HepG2 (cell line): ENCODE data around the gene WFDC1.
"Not testable (repeated sequence)": the region's sequence is repeated elsewhere in the genome, so short reads cannot be mapped to it uniquely, and the experiment has no call there.

Experiments
- BATF2 ChIP-seq: sonication (generic); formaldehyde crosslinking; IDR thresholded peaks from 2 replicates; pipeline ENCODE4 v1.8.0; 2022; ENCODE audit warnings: mild to moderate bottlenecking, missing genetic modification reagents, moderate library complexity
- CEBPB ChIP-seq: IDR thresholded peaks from 2 replicates; pipeline ENCODE4 v1.6.1; 2011; ENCODE audit warnings: low read depth, low read length, improper control_type of control experiment, borderline replicate concordance
- EZH2 ChIP-seq: conservative IDR thresholded peaks from 2 replicates; pipeline ENCODE4 v1.6.1; 2012; ENCODE audit warnings: mild to moderate bottlenecking, low read depth, low read length, moderate library complexity
- MXI1 ChIP-seq: IDR thresholded peaks from 3 replicates; pipeline ENCODE4 v1.6.1; 2012; ENCODE audit warnings: low read depth, low read length, inconsistent platforms, borderline replicate concordance
- POLR2A ChIP-seq, 2 experiments: IDR thresholded peaks; 2 replicates each; pipeline ENCODE4 v1.6.1; 2011; ENCODE audit warnings: low read depth in 2 of 2, low read length in 2 of 2, mild to moderate bottlenecking in 1 of 2, moderate library complexity in 1 of 2; ENCODE audit not compliant: insufficient read depth in 1 of 2
- ZNF660 ChIP-seq: sonication (generic); formaldehyde crosslinking; IDR thresholded peaks from 2 replicates; pipeline ENCODE4 v1.5.1; 2020; ENCODE audit warnings: mild to moderate bottlenecking, low read depth, missing genetic modification reagents, borderline replicate concordance
- TF ChIP-seq, protein P1 (sequence below): sonication (generic); formaldehyde crosslinking; IDR thresholded peaks from 2 replicates; pipeline ENCODE4 v1.5.0; 2020; ENCODE audit warnings: mild to moderate bottlenecking, missing genetic modification reagents, moderate library complexity
- TF ChIP-seq, protein P2 (sequence below): sonication (generic); formaldehyde crosslinking; IDR thresholded peaks from 2 replicates; pipeline ENCODE4 v1.4.0; 2020; ENCODE audit warnings: missing genetic modification reagents

GRCh38 chr16:84343800-84344199, 49.1 kb downstream of the WFDC1 start:
- TF ChIP-seq, protein P1, sequence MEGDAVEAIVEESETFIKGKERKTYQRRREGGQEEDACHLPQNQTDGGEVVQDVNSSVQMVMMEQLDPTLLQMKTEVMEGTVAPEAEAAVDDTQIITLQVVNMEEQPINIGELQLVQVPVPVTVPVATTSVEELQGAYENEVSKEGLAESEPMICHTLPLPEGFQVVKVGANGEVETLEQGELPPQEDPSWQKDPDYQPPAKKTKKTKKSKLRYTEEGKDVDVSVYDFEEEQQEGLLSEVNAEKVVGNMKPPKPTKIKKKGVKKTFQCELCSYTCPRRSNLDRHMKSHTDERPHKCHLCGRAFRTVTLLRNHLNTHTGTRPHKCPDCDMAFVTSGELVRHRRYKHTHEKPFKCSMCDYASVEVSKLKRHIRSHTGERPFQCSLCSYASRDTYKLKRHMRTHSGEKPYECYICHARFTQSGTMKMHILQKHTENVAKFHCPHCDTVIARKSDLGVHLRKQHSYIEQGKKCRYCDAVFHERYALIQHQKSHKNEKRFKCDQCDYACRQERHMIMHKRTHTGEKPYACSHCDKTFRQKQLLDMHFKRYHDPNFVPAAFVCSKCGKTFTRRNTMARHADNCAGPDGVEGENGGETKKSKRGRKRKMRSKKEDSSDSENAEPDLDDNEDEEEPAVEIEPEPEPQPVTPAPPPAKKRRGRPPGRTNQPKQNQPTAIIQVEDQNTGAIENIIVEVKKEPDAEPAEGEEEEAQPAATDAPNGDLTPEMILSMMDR (CRISPR knock-in tag), result not testable (repeated sequence)
- TF ChIP-seq POLR2A (IDR thresholded peaks at IDR 0.05; ENCODE audit: insufficient read depth in 1 of 2, low read depth in 2 of 2, low read length in 2 of 2); CEBPB; EZH2; ZNF660 (CRISPR knock-in tag); MXI1; BATF2 (CRISPR knock-in tag): not testable (repeated sequence)
- TF ChIP-seq, protein P2, sequence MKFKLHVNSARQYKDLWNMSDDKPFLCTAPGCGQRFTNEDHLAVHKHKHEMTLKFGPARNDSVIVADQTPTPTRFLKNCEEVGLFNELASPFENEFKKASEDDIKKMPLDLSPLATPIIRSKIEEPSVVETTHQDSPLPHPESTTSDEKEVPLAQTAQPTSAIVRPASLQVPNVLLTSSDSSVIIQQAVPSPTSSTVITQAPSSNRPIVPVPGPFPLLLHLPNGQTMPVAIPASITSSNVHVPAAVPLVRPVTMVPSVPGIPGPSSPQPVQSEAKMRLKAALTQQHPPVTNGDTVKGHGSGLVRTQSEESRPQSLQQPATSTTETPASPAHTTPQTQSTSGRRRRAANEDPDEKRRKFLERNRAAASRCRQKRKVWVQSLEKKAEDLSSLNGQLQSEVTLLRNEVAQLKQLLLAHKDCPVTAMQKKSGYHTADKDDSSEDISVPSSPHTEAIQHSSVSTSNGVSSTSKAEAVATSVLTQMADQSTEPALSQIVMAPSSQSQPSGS (CRISPR knock-in tag), result not testable (repeated sequence)
